PC-9 (cell line): ENCODE measurements around the gene ADGRB3. TPM values are rescaled to one million over a fixed set of nuclear protein-coding genes. Genes with fewer than 3 reads are reported as not detected.

Experiments
- BruUV-seq: library from RNA; stranded (reverse); fragments of 400-500 nt; replicated peaks from 2 replicates; lab custom pipeline; 2021; lab: Mats Ljungman, UMichigan
- CTCF ChIA-PET: fragments of 300-600 bp; sonication (Branson Sonifier 250); formaldehyde crosslinking; loops from one replicate; lab custom pipeline; 2022; ENCODE audit warnings: antibody characterized with exemption; lab: Charles Lee
- POLR2A ChIA-PET: fragments of 300-600 bp; sonication (Branson Sonifier 250); formaldehyde crosslinking; loops from one replicate; lab custom pipeline; 2022; ENCODE audit warnings: antibody characterized with exemption; ENCODE audit not compliant: unreplicated experiment; lab: Charles Lee
- DNase-seq, 2 experiments: peaks; one replicate each; pipeline versions ENCODE4 v3.0.0 to v3.0.0-alpha.2; 2015 to 2022; ENCODE audit warnings: mixed read lengths in 1 of 2
- H2AFZ ChIP-seq: fragments of 200-600 bp; sonication (generic); 2 replicates; pipeline ENCODE4 v1.8.1; 2017; ENCODE audit warnings: antibody characterized with exemption
- H3F3A ChIP-seq: fragments of 200-600 bp; sonication (generic); 2 replicates; pipeline ENCODE4 v1.8.1; 2017; ENCODE audit warnings: antibody characterized with exemption, mild to moderate bottlenecking, low read depth; ENCODE audit not compliant: insufficient read depth
- H3K27ac ChIP-seq: fragments of 200-600 bp; sonication (generic); 2 replicates; pipeline ENCODE4 v1.6.1; 2016; ENCODE audit warnings: mixed run types
- H3K27me3 ChIP-seq: fragments of 200-600 bp; sonication (generic); 2 replicates; pipeline ENCODE4 v1.6.1; 2016; ENCODE audit warnings: low read depth, mixed run types; ENCODE audit not compliant: insufficient read depth
- H3K36me3 ChIP-seq: fragments of 200-600 bp; sonication (generic); 2 replicates; pipeline ENCODE4 v1.6.1; 2016; ENCODE audit warnings: low read depth, mixed run types
- H3K4me1 ChIP-seq: fragments of 200-600 bp; sonication (generic); replicated peaks from 2 replicates; pipeline ENCODE4 v1.6.1; 2016; ENCODE audit warnings: mixed run types; ENCODE audit not compliant: insufficient read depth
- H3K4me2 ChIP-seq: fragments of 200-600 bp; sonication (generic); 2 replicates; pipeline ENCODE4 v1.6.1; 2017; ENCODE audit warnings: mixed run types
- H3K4me3 ChIP-seq: fragments of 200-600 bp; sonication (generic); 2 replicates; pipeline ENCODE4 v1.6.1; 2016; ENCODE audit warnings: mixed run types
- H3K79me2 ChIP-seq: fragments of 200-600 bp; sonication (generic); 2 replicates; pipeline ENCODE4 v1.6.1; 2017; ENCODE audit warnings: low read depth, mixed run types
- H3K9me2 ChIP-seq: fragments of 200-600 bp; sonication (generic); 2 replicates; pipeline ENCODE4 v1.8.1; 2017; ENCODE audit warnings: mild to moderate bottlenecking; ENCODE audit not compliant: insufficient read depth
- H3K9me3 ChIP-seq: fragments of 200-600 bp; sonication (generic); 2 replicates; pipeline ENCODE4 v1.8.1; 2016; ENCODE audit warnings: low read depth; ENCODE audit not compliant: insufficient read depth
- H4K20me1 ChIP-seq: fragments of 200-600 bp; sonication (generic); 2 replicates; pipeline ENCODE4 v1.8.1; 2017; ENCODE audit not compliant: insufficient read depth
- EZH2 ChIP-seq: fragments of 200-600 bp; sonication (generic); IDR thresholded peaks from 2 replicates; pipeline ENCODE4 v1.8.0; 2017; ENCODE audit warnings: antibody characterized with exemption, low read depth
- intact Hi-C: fragments of 100-400 bp; cut with micrococcal nuclease; formaldehyde crosslinking; loops from one replicate; pipeline ENCODE4 v1.10.0; 2022; ENCODE audit not compliant: unreplicated experiment
- total RNA-seq: library from RNA; stranded (reverse); gene quantifications from 2 replicates; pipeline ENCODE4 v1.2.3, GENCODE V29; 2021
- TF ChIP-seq, protein P1 (sequence below): fragments of 200-600 bp; sonication (generic); conservative IDR thresholded peaks from 2 replicates; pipeline ENCODE4 v1.6.1; 2017; ENCODE audit warnings: mixed run types, antibody characterized with exemption, mild to moderate bottlenecking, moderate library complexity

Gene ADGRB3
- total RNA-seq, 1 experiment from 2014 or later = not detected

DNA sequence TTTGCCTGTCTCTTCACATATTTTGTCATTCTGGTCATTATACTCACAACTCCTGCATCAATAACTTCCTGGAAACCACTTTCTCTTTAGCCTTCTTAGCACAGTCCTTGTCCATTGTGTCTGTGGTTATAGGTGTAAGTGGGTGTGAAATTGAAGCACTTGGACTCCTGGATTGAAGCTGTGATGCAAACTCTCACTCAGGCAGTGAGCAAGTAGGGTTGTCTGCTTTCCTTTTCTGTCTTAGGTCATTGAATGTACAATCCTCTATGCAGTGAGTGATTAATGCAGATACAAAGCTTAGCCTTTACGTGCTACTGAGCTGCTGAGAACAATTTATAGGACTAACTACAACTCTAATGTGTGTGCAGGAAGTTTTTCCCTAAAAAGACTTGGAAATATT, 54.8 kb downstream of the ADGRB3 start:
- Histone ChIP-seq H4K20me1 (no peaks in the 10 kb centered on the region), H3K79me2 (no peaks in the 10 kb centered on the region), H3K4me3 (no peak overlapping the region), H3K27ac (no peak overlapping the region), H3K9me2 (no peaks in the 10 kb centered on the region), H3K4me1 (no peaks in the 10 kb centered on the region), H3K27me3 (no peaks in the 10 kb centered on the region), H3K4me2 (no peak overlapping the region), H2AFZ (no peak overlapping the region), H3F3A (no peaks in the 10 kb centered on the region), H3K36me3 (no peaks in the 10 kb centered on the region), H3K9me3 (no peaks in the 10 kb centered on the region)
- intact Hi-C loops = no loop called here
- DNase-seq = no peak
- ChIA-PET CTCF (no interaction called here), POLR2A (no interaction called here)
- TF ChIP-seq, protein P1, sequence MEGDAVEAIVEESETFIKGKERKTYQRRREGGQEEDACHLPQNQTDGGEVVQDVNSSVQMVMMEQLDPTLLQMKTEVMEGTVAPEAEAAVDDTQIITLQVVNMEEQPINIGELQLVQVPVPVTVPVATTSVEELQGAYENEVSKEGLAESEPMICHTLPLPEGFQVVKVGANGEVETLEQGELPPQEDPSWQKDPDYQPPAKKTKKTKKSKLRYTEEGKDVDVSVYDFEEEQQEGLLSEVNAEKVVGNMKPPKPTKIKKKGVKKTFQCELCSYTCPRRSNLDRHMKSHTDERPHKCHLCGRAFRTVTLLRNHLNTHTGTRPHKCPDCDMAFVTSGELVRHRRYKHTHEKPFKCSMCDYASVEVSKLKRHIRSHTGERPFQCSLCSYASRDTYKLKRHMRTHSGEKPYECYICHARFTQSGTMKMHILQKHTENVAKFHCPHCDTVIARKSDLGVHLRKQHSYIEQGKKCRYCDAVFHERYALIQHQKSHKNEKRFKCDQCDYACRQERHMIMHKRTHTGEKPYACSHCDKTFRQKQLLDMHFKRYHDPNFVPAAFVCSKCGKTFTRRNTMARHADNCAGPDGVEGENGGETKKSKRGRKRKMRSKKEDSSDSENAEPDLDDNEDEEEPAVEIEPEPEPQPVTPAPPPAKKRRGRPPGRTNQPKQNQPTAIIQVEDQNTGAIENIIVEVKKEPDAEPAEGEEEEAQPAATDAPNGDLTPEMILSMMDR = no peak
- TF ChIP-seq EZH2 = no peak
- no TSS peak for BruUV-seq

DNA sequence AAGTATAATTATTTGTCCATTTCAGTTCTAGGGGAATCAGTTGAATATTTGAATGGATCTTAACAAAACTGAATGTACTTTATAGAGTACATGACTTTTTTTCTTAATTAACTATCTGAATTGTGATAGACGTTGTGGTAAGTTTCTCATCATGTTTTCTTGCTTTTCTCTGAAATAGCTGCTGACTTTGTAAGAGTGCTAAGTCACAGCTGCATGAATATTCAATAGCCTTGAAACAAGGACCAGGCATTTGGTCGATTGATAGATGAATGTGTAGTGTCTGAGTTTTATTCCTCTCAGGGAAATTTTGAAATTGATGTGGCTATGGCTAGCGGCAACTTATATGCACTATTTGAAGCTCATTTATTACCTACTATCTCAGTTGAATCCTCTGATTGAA, 56.0 kb downstream of the ADGRB3 start:
- H3K27ac ChIP-seq = no peak overlapping the region
- H3K4me3 ChIP-seq = no peak overlapping the region
- TF ChIP-seq, protein P1 = no peak
- TF ChIP-seq EZH2 = no peak
- no peaks in the 10 kb centered on the region for H3K9me2 ChIP-seq
- DNase-seq = no peak
- no peak overlapping the region for H3K4me2 ChIP-seq
- no peaks in the 10 kb centered on the region for H3K27me3 ChIP-seq
- intact Hi-C loops = no loop called here
- H3K9me3 ChIP-seq = no peaks in the 10 kb centered on the region
- POLR2A ChIA-PET = no interaction called here
- CTCF ChIA-PET = no interaction called here
- no peaks in the 10 kb centered on the region for H3K4me1 ChIP-seq
- no peaks in the 10 kb centered on the region for H3K79me2 ChIP-seq
- no peaks in the 10 kb centered on the region for H3F3A ChIP-seq
- H4K20me1 ChIP-seq = no peaks in the 10 kb centered on the region
- no peaks in the 10 kb centered on the region for H3K36me3 ChIP-seq
- no TSS peak for BruUV-seq
- H2AFZ ChIP-seq = 0 out of 2 replicates have a peak overlapping the region, but pooled peaks have one; percentile 39

DNA sequence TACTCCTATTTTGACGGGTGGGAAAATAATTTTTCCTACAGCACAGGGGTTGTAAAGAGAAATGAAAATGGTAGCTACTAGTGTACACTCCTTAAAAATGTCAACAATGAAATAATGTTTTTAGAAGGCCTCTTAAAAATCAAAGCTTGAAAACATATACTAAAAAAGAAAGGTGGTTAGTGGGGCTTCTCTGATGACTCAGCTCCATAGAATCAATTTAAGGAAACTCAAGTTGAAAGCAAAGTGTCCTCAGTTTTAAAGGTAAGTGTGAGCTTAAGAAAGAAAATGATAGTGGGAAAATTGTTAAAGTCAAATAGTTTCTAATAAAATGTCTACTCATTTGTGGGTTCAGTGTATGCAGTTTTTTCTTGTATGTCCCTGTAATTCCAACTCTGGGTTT, 58.2 kb downstream of the ADGRB3 start:
- Histone ChIP-seq H3K4me2 (no peak overlapping the region), H4K20me1 (no peaks in the 10 kb centered on the region), H3K4me3 (no peak overlapping the region), H3K36me3 (no peaks in the 10 kb centered on the region), H3K27ac (no peak overlapping the region), H3K9me3 (no peaks in the 10 kb centered on the region), H3F3A (no peaks in the 10 kb centered on the region), H3K27me3 (no peaks in the 10 kb centered on the region), H3K79me2 (no peaks in the 10 kb centered on the region), H3K4me1 (no peaks in the 10 kb centered on the region), H2AFZ (no peak overlapping the region), H3K9me2 (no peaks in the 10 kb centered on the region)
- TF ChIP-seq EZH2 = no peak
- TF ChIP-seq, protein P1 = no peak
- no peak for DNase-seq
- no TSS peak for BruUV-seq
- intact Hi-C loops = no loop called here
- ChIA-PET CTCF (no interaction called here), POLR2A (no interaction called here)
